ENCODE measurements around the gene SPIC. TPM values are rescaled to one million over a fixed set of nuclear protein-coding genes. Genes with fewer than 3 reads are reported as not detected.

The SPIC gene
- total and polyA plus RNA-seq, 12 donors, result 0.44 to 1.5 TPM; not detected in 10

DNA sequence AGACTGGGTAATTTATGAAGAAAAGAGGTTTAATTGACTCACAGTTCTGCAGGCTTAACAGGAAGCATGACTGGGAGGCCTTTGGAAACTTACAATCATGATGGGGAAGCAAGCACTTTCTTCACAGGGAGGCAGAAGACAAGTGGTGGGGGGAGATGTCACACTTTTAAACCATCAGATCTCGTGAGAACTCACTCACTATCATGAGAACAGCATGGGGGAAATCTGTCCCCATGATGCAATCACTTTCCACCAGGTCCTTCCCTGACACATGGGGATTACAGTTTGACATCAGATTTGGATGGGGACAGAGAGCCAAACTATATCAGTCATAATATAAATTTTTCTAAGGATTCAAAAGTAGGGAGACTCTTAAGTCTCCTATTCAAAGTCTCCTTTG, 46.0 kb downstream of the SPIC start:
- Histone ChIP-seq H3K4me1 (replicated peaks in 1 of 2) (no peaks in the 10 kb centered on the region), H3K27ac (no peak overlapping the region), H3K9me3 (replicated peaks in 1 of 3) (no peaks in the 10 kb centered on the region), H3K27me3 (no peaks in the 10 kb centered on the region), H3K4me3 (no peak overlapping the region), H3K36me3 (replicated peaks in 1 of 2) (no peaks in the 10 kb centered on the region)
- DNase-seq, result no peak
- intact Hi-C loops (cut with DNase I), result no loop called here
- no peak for TF ChIP-seq POLR2A (IDR thresholded peaks at IDR 0.05)
- TF ChIP-seq, protein P1, sequence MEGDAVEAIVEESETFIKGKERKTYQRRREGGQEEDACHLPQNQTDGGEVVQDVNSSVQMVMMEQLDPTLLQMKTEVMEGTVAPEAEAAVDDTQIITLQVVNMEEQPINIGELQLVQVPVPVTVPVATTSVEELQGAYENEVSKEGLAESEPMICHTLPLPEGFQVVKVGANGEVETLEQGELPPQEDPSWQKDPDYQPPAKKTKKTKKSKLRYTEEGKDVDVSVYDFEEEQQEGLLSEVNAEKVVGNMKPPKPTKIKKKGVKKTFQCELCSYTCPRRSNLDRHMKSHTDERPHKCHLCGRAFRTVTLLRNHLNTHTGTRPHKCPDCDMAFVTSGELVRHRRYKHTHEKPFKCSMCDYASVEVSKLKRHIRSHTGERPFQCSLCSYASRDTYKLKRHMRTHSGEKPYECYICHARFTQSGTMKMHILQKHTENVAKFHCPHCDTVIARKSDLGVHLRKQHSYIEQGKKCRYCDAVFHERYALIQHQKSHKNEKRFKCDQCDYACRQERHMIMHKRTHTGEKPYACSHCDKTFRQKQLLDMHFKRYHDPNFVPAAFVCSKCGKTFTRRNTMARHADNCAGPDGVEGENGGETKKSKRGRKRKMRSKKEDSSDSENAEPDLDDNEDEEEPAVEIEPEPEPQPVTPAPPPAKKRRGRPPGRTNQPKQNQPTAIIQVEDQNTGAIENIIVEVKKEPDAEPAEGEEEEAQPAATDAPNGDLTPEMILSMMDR (IDR thresholded peaks at IDR 0.05), result no peak
- WGBS, 4 donors, result 13 to 40% (median 19%) methylated on average over 1 of the region's 1 CpG

DNA sequence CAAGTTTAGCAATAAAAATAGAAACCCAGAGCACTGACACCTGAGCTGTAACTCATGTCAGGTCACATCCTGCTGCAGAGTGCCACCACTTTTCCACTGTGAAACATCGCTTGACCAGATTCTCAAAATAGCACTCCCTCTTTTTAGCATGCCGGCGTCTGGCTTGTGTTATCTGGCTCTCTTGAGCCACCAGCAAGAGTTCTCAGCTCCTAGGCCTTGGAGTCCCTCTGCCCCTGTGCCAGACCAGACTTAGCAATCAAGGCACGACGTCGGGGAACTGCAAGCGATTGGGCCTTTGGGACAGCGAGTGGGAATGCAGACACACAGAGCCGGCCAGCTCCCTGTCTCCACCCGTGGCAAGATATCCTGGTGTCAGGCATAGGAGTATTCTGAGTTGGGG, 52.5 kb downstream of the SPIC start:
- no peak for DNase-seq
- Histone ChIP-seq H3K4me1 (replicated peaks in 1 of 2) (no peaks in the 10 kb centered on the region), H3K27ac (no peak overlapping the region), H3K9me3 (replicated peaks in 1 of 3) (no peaks in the 10 kb centered on the region), H3K27me3 (no peaks in the 10 kb centered on the region), H3K36me3 (replicated peaks in 1 of 2) (no peaks in the 10 kb centered on the region), H3K4me3 (no peak overlapping the region)
- 77 to 80% (median 78%) methylated on average over 5 to 10 of the region's 10 CpGs for WGBS, 4 donors
- TF ChIP-seq POLR2A (IDR thresholded peaks at IDR 0.05), result no peak
- TF ChIP-seq, protein P1 (IDR thresholded peaks at IDR 0.05), result no peak
- intact Hi-C loops (cut with DNase I), result no loop called here

DNA sequence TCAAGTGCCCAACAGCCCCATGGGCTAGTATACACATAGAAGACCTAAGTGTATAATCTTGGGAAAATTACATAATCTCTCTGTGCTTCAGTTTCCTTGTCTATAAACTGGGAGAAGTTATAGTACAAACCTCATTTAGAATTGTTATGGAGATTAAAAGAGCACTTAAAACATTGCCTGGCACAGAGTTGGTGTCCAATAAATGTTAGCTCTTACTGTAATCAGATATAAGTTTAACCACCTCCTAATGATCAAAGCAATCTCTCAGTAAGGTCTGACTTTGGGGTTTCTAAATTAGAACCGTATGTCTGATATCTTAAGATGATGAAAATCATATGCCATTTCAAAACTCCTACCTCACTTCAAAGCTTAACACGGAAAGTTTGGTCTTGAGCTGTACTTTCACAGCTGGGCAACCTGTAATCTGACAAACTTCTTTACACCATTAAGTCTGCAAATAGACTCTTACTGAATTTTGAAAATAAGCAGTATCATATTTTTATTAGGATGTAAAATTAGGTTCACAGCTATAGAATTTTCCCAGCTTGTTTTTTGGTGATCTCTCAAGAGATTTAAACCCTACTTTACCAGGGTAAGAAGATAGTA, 61.0 kb downstream of the SPIC start:
- WGBS, 4 donors, result 61 to 91% (median 66%) methylated on average over 2 of the region's 2 CpGs
- intact Hi-C loops (cut with DNase I), result no loop called here

More for the DNA sequence above, 61.0 kb downstream of the SPIC start:
- no peaks in the 10 kb centered on the region for H3K4me1 ChIP-seq (replicated peaks in 1 of 2)
- H3K36me3 ChIP-seq (replicated peaks in 1 of 2), result no peaks in the 10 kb centered on the region
- DNase-seq, result no peak
- no peaks in the 10 kb centered on the region for H3K27me3 ChIP-seq
- no peak overlapping the region for H3K4me3 ChIP-seq
- H3K9me3 ChIP-seq (replicated peaks in 1 of 3), result no peaks in the 10 kb centered on the region
- H3K27ac ChIP-seq, result no peak overlapping the region
- TF ChIP-seq, protein P1 (IDR thresholded peaks at IDR 0.05), result no peak
- TF ChIP-seq POLR2A (IDR thresholded peaks at IDR 0.05), result no peak

Small RNA genes within 50 kb of the gene (small RNA-seq; reads per million reads assigned to genes)
- gene RF00019, result 0 reads per million in 2 donors
- 0 reads per million in 2 donors for gene RNA5SP367
- 0 to 0.25 reads per million in 2 donors for gene RNU5E-5P

Other genes with a start within 250 kb of the SPIC start
- 10 to 100 TPM; 10.5 to 17.5 (median 16.2) TPM for gene UTP20, start 195.2 kb upstream of the SPIC start, total RNA-seq
- gene UTP20, start 195.2 kb upstream of the SPIC start, polyA plus RNA-seq, result 10 to 100 TPM in 1 of 3 donors, 1 to 10 TPM in 2; 1.9 to 13.9 (median 2.0) TPM
- 100 to 1,000 TPM in 5 of 9 donors, 10 to 100 TPM in 4; 63.7 to 189 (median 132) TPM for gene ARL1, start 67.6 kb upstream of the SPIC start, total RNA-seq
- gene ARL1, start 67.6 kb upstream of the SPIC start, polyA plus RNA-seq, result 100 to 1,000 TPM in 1 of 3 donors, 10 to 100 TPM in 2; 24.9 to 298 (median 28.8) TPM
- 1 to 10 TPM in 3 of 9 donors, under 1 TPM in 2, not detected in 4; 0.14 to 9.3 (median 1.1) TPM for gene MYBPC1, start 119.6 kb downstream of the SPIC start, total RNA-seq
- under 1 TPM in 2 of 3 donors, not detected in 1; 0.37 to 0.66 TPM for gene MYBPC1, start 119.6 kb downstream of the SPIC start, polyA plus RNA-seq
- 100 to 1,000 TPM in 4 of 9 donors, 10 to 100 TPM in 5; 70.9 to 190 (median 94.7) TPM for gene CHPT1, start 222.3 kb downstream of the SPIC start, total RNA-seq
- gene CHPT1, start 222.3 kb downstream of the SPIC start, polyA plus RNA-seq, result 100 to 1,000 TPM in 1 of 3 donors, 10 to 100 TPM in 2; 20.4 to 143 (median 34.4) TPM

All from adrenal gland (tissue), 12 donors.